SK-N-SH (cell line): ENCODE results near the gene CTSE. TPM values are rescaled to one million over a fixed set of nuclear protein-coding genes. Genes with fewer than 3 reads are reported as not detected.

ENCODE experiments used
- CTCF ChIA-PET: fragments of 300-600, 350-600 bp; formaldehyde crosslinking; extraction: SDS; loops from one replicate; lab custom pipeline; 2021; lab: Yijun Ruan, JAX
- POLR2A ChIA-PET: fragments of 350-600 bp; sonication (Branson Sonifier 250); formaldehyde crosslinking; extraction: SDS; loops from one replicate; lab custom pipeline; 2020; ENCODE audit warnings: antibody characterized with exemption, inconsistent platforms; lab: Yijun Ruan, JAX
- DNase-seq: peaks from one replicate; pipeline ENCODE4 v3.0.0; 2012
- H2AFZ ChIP-seq: fragments of 200-600 bp; sonication (generic); 2 replicates; pipeline ENCODE4 v1.8.1; 2016; ENCODE audit warnings: antibody characterized with exemption, mild to moderate bottlenecking, low read depth
- H3F3A ChIP-seq: fragments of 200-600 bp; sonication (generic); replicated peaks from 2 replicates; pipeline ENCODE3; 2016; ENCODE audit warnings: antibody characterized with exemption, mild to moderate bottlenecking; ENCODE audit not compliant: insufficient read depth
- H3K27ac ChIP-seq, 2 experiments: fragments of 200-500 bp in 1 of 2; fragments of 200-600 bp in 1 of 2; sonication (Bioruptor generic) in 1 of 2; sonication (generic), shearing (Covaris generic) in 1 of 2; 2 replicates each; pipeline versions ENCODE4 v1.5.1 to v1.6.1; 2014 to 2016; ENCODE audit warnings: low read depth in 2 of 2, inconsistent platforms in 1 of 2, low read length in 1 of 2, mild to moderate bottlenecking in 1 of 2, mixed read lengths in 1 of 2
- H3K27me3 ChIP-seq: fragments of 200-600 bp; sonication (generic), shearing (Covaris generic); 2 replicates; pipeline ENCODE4 v1.6.1; 2016; ENCODE audit warnings: mixed run types; ENCODE audit not compliant: insufficient read depth
- H3K36me3 ChIP-seq, 2 experiments: fragments of 200-500 bp in 1 of 2; fragments of 200-600 bp in 1 of 2; sonication (Bioruptor generic) in 1 of 2; sonication (generic) in 1 of 2; replicated peaks in 1 of 2; 2 replicates each; pipeline versions ENCODE3 to v1.5.1; 2014 to 2016; ENCODE audit warnings: low read length in 1 of 2, mild to moderate bottlenecking in 1 of 2; ENCODE audit not compliant: insufficient read depth in 2 of 2, control insufficient read depth in 1 of 2
- H3K4me1 ChIP-seq, 2 experiments: fragments of 200-500 bp in 1 of 2; fragments of 200-600 bp in 1 of 2; sonication (Bioruptor generic) in 1 of 2; sonication (generic), shearing (Covaris generic) in 1 of 2; 2 replicates each; pipeline versions ENCODE4 v1.5.1 to v1.6.1; 2014 to 2016; ENCODE audit warnings: low read depth in 1 of 2, low read length in 1 of 2, mixed run types in 1 of 2; ENCODE audit not compliant: insufficient read depth in 2 of 2, control insufficient read depth in 1 of 2
- H3K4me2 ChIP-seq: fragments of 200-600 bp; sonication (generic), shearing (Covaris generic); 2 replicates; pipeline ENCODE4 v1.6.1; 2017; ENCODE audit warnings: mixed run types
- H3K4me3 ChIP-seq, 2 experiments: fragments of 200-500 bp in 1 of 2; fragments of 200-600 bp in 1 of 2; sonication (Bioruptor generic) in 1 of 2; sonication (generic), shearing (Covaris generic) in 1 of 2; 2 replicates each; pipeline versions ENCODE4 v1.5.1 to v1.8.1; 2014 to 2016; ENCODE audit warnings: low read depth in 2 of 2, inconsistent platforms in 1 of 2, low read length in 1 of 2, mild to moderate bottlenecking in 1 of 2, mixed read lengths in 1 of 2, moderate library complexity in 1 of 2
- H3K79me2 ChIP-seq: fragments of 200-600 bp; sonication (generic); 2 replicates; pipeline ENCODE4 v1.8.1; 2017; ENCODE audit warnings: mild to moderate bottlenecking; ENCODE audit not compliant: insufficient read depth
- H3K9ac ChIP-seq: fragments of 200-600 bp; sonication (generic); 2 replicates; pipeline ENCODE4 v1.6.1; 2017; ENCODE audit warnings: mixed run types
- H3K9me2 ChIP-seq: fragments of 200-600 bp; sonication (generic); 2 replicates; pipeline ENCODE4 v1.6.1; 2017; ENCODE audit warnings: mixed run types
- H3K9me3 ChIP-seq: fragments of 200-600 bp; sonication (generic); 2 replicates; pipeline ENCODE4 v1.6.1; 2017; ENCODE audit warnings: mixed run types, mild to moderate bottlenecking, moderate library complexity
- H4K20me1 ChIP-seq: fragments of 200-600 bp; sonication (generic); 2 replicates; pipeline ENCODE4 v1.6.1; 2017; ENCODE audit warnings: mild to moderate bottlenecking, mixed run types; ENCODE audit not compliant: insufficient read depth
- MXI1 ChIP-seq: IDR thresholded peaks from 2 replicates; pipeline ENCODE4 v1.6.1; 2012; ENCODE audit warnings: mild to moderate bottlenecking, low read depth, low read length, improper control_type of control experiment
- NFIC ChIP-seq: IDR thresholded peaks from 2 replicates; pipeline ENCODE4 v1.4.0; 2012; ENCODE audit warnings: borderline replicate concordance
- NRF1 ChIP-seq: IDR thresholded peaks from 2 replicates; pipeline ENCODE4 v1.6.1; 2012; ENCODE audit warnings: low read depth, mild to moderate bottlenecking, low read length
- RCOR1 ChIP-seq: fragments of 150-350 bp; IDR thresholded peaks from 2 replicates; pipeline ENCODE4 v1.6.1; 2017; ENCODE audit warnings: antibody characterized with exemption, low read length
- RFX5 ChIP-seq: IDR thresholded peaks from 2 replicates; pipeline ENCODE4 v1.6.1; 2012; ENCODE audit warnings: mild to moderate bottlenecking, improper control_type of control experiment, low read length
- SIN3A ChIP-seq: IDR thresholded peaks from 2 replicates; pipeline ENCODE4 v1.6.1; 2012; ENCODE audit warnings: low read depth, mild to moderate bottlenecking, low read length, moderate library complexity, borderline replicate concordance
- TCF12 ChIP-seq: IDR thresholded peaks from 2 replicates; pipeline ENCODE4 v1.4.0; 2012
- YY1 ChIP-seq: IDR thresholded peaks from 2 replicates; pipeline ENCODE4 v1.4.0; 2012; ENCODE audit warnings: low read depth, mild to moderate bottlenecking
- WGBS: methylation state at CpG from one replicate; pipeline ENCODE4 v1.1.6; 2017; ENCODE audit warnings: low lambda C conversion rate; 5-methylcytosine and 5-hydroxymethylcytosine counted together
- polyA plus RNA-seq, 3 experiments: library from polyadenylated mRNA; depleted of rRNA; stranded (reverse); fragments of >200 nt; gene quantifications; 2 replicates each; pipeline ENCODE4 v1.2.3, GENCODE V29; 2012
- TF ChIP-seq, protein P1 (sequence below): IDR thresholded peaks from 2 replicates; pipeline ENCODE4 v1.6.1; 2012; ENCODE audit warnings: mild to moderate bottlenecking, low read depth, low read length, moderate library complexity
- TF ChIP-seq, protein P2 (sequence below): IDR thresholded peaks from 2 replicates; pipeline ENCODE4 v1.4.0; 2012; ENCODE audit warnings: low read depth, borderline replicate concordance
- TF ChIP-seq, protein P3 (sequence below): IDR thresholded peaks from 2 replicates; pipeline ENCODE4 v1.4.0; 2012; ENCODE audit warnings: low read depth

CTSE gene
- polyA plus RNA-seq, 1 of the 3 experiments (the other 2 are of a cell fraction): not detected

DNA sequence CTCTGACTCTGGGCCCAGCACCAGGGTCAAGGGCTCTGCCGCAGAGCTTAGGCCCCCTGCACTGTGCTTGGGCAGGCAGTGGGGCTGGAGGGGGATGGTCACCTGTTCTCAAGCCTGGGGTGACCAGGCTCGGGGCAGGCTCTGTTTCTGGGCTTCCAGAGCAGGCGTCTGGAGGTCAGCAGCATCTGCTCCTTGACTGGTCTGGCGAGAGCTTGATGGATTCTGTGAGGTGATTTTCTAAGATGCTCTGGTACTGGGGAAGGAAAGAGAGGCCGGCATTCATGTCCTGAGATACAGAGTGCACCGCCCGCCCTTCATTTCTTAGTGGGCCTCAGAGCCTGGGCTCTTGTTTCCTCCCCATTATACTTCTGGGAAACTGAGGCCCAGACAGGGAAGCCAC is 45.0 kb downstream of the CTSE start:
- TF ChIP-seq, protein P1, sequence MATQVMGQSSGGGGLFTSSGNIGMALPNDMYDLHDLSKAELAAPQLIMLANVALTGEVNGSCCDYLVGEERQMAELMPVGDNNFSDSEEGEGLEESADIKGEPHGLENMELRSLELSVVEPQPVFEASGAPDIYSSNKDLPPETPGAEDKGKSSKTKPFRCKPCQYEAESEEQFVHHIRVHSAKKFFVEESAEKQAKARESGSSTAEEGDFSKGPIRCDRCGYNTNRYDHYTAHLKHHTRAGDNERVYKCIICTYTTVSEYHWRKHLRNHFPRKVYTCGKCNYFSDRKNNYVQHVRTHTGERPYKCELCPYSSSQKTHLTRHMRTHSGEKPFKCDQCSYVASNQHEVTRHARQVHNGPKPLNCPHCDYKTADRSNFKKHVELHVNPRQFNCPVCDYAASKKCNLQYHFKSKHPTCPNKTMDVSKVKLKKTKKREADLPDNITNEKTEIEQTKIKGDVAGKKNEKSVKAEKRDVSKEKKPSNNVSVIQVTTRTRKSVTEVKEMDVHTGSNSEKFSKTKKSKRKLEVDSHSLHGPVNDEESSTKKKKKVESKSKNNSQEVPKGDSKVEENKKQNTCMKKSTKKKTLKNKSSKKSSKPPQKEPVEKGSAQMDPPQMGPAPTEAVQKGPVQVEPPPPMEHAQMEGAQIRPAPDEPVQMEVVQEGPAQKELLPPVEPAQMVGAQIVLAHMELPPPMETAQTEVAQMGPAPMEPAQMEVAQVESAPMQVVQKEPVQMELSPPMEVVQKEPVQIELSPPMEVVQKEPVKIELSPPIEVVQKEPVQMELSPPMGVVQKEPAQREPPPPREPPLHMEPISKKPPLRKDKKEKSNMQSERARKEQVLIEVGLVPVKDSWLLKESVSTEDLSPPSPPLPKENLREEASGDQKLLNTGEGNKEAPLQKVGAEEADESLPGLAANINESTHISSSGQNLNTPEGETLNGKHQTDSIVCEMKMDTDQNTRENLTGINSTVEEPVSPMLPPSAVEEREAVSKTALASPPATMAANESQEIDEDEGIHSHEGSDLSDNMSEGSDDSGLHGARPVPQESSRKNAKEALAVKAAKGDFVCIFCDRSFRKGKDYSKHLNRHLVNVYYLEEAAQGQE: no peak
- TF ChIP-seq TCF12 (no peak), RFX5 (no peak), MXI1 (no peak), SIN3A (no peak), NRF1 (no peak), YY1 (no peak), RCOR1 (no peak), NFIC (no peak)
- TF ChIP-seq, protein P2, sequence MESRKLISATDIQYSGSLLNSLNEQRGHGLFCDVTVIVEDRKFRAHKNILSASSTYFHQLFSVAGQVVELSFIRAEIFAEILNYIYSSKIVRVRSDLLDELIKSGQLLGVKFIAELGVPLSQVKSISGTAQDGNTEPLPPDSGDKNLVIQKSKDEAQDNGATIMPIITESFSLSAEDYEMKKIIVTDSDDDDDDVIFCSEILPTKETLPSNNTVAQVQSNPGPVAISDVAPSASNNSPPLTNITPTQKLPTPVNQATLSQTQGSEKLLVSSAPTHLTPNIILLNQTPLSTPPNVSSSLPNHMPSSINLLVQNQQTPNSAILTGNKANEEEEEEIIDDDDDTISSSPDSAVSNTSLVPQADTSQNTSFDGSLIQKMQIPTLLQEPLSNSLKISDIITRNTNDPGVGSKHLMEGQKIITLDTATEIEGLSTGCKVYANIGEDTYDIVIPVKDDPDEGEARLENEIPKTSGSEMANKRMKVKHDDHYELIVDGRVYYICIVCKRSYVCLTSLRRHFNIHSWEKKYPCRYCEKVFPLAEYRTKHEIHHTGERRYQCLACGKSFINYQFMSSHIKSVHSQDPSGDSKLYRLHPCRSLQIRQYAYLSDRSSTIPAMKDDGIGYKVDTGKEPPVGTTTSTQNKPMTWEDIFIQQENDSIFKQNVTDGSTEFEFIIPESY: no peak
- TF ChIP-seq, protein P3, sequence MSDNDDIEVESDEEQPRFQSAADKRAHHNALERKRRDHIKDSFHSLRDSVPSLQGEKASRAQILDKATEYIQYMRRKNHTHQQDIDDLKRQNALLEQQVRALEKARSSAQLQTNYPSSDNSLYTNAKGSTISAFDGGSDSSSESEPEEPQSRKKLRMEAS: no peak
- no peak overlapping the region for H3K4me2 ChIP-seq
- no peak for DNase-seq
- H3K36me3 ChIP-seq: no peaks in the 10 kb centered on the region
- no peaks in the 10 kb centered on the region for H3K9me2 ChIP-seq
- H3K27me3 ChIP-seq: no peaks in the 10 kb centered on the region
- no peaks in the 10 kb centered on the region for H3F3A ChIP-seq
- ChIA-PET CTCF (interaction anchor here (1.2 to 12.5 kb wide), 18 partner anchors 8 to 320 kb away, joined by 3 to 366 read pairs (median 32); partner anchors contain the start of gene SLC26A9), POLR2A (no interaction called here)
- no peaks in the 10 kb centered on the region for H3K9me3 ChIP-seq
- H3K79me2 ChIP-seq: no peaks in the 10 kb centered on the region
- 59% methylated on average over 6 of the region's 7 CpGs for WGBS
- H3K9ac ChIP-seq: no peak overlapping the region
- H3K4me3 ChIP-seq: no peak overlapping the region
- peaks cover 0 to 12% of the 10 kb centered on the region in 2 experiments; a peak in 1 of 4 replicates for H3K4me1 ChIP-seq
- H2AFZ ChIP-seq: no peak overlapping the region
- no peak overlapping the region for H3K27ac ChIP-seq
- no peaks in the 10 kb centered on the region for H4K20me1 ChIP-seq
